Activated CD4-positive, alpha-beta memory T cell treated with anti-CD3 and anti-CD28 coated beads for 36 hours (primary cell): ENCODE results near the gene PSMC4. TPM values are rescaled to one million over a fixed set of nuclear protein-coding genes. Genes with fewer than 3 reads are reported as not detected.
A peak's percentile ranks its signal among the peaks of the same experiment; 100 is the strongest.

ENCODE experiments used
- CTCF ChIA-PET: fragments of 350-600 bp; sonication (Branson Sonifier 250); formaldehyde crosslinking; loops from one replicate; lab custom pipeline; 2021; ENCODE audit warnings: antibody characterized with exemption, inconsistent platforms; lab: Charles Lee
- POLR2A ChIA-PET: fragments of 350-600 bp; sonication (Branson Sonifier 250); formaldehyde crosslinking; loops from one replicate; lab custom pipeline; 2021; ENCODE audit warnings: antibody characterized with exemption; lab: Charles Lee
- DNase-seq: peaks from one replicate; pipeline ENCODE4 v3.0.0-alpha.2; 2020
- H3K27ac Mint-ChIP-seq: one replicate; pipeline ENCODE4 v1.8.0; 2021; ENCODE audit warnings: mixed read lengths
- H3K27me3 Mint-ChIP-seq: one replicate; pipeline ENCODE4 v1.8.0; 2021; ENCODE audit warnings: mixed read lengths
- H3K36me3 Mint-ChIP-seq: one replicate; pipeline ENCODE4 v1.8.0; 2021; ENCODE audit warnings: mixed read lengths
- H3K4me1 Mint-ChIP-seq: one replicate; pipeline ENCODE4 v1.8.0; 2021; ENCODE audit warnings: low read depth, mixed read lengths
- H3K4me3 Mint-ChIP-seq: one replicate; pipeline ENCODE4 v1.8.0; 2021; ENCODE audit warnings: mild to moderate bottlenecking, mixed read lengths
- H3K9me3 Mint-ChIP-seq: one replicate; pipeline ENCODE4 v1.8.0; 2021; ENCODE audit warnings: mixed read lengths
- intact Hi-C: fragments of 100-400 bp; cut with micrococcal nuclease; formaldehyde crosslinking; loops from one replicate; pipeline ENCODE4 v1.15.1; 2023
- total RNA-seq, 2 experiments: library from RNA; stranded (reverse); gene quantifications; one replicate each; pipeline ENCODE4 v1.2.3, GENCODE V29; 2021

Gene PSMC4
- total RNA-seq = 100 to 1,000 TPM; 105 to 107 TPM

GRCh38 chr19:39970675-39971379, at the start of gene PSMC4:
PSMC4 (plus strand) TSS chr19:39971165; CDS start chr19:39971203, 38 bp downstream.
- CTCF ChIA-PET = interaction anchor here (0.6 to 3.1 kb wide), 35 partner anchors 8 to 453 kb away, joined by 3 to 24 read pairs (median 4); partner anchors contain the start of genes DYRK1B, ZNF546 and ZNF780B
- Mint-ChIP-seq H3K27me3 (no peaks in the 10 kb centered on the region), H3K36me3 (peaks cover 37% of the 10 kb centered on the region), H3K9me3 (no peaks in the 10 kb centered on the region), H3K4me3 (peak within 1 kb of the TSS; percentile 95), H3K27ac (peak within 1 kb of the TSS; percentile 98), H3K4me1 (peaks cover 51% of the 10 kb centered on the region)
- intact Hi-C loops = loop anchor here (1.0 to 2.0 kb wide), 3 partner anchors 18 to 34 kb away; partner anchors contain the start of gene ZNF546
- peak; percentile 99 for DNase-seq
- POLR2A ChIA-PET = interaction anchor here (0.6 to 3.1 kb wide), 20 partner anchors 8 to 928 kb away, joined by 3 to 31 read pairs (median 5); partner anchors contain the start of genes DYRK1B, FBL, ZNF546 and ZNF780A

- ChIA-PET POLR2A (no interaction called here), CTCF (no interaction called here)
- intact Hi-C loops = no loop called here
- no peaks in the 10 kb centered on the region for H3K9me3 Mint-ChIP-seq
- no peaks in the 10 kb centered on the region for H3K27me3 Mint-ChIP-seq
- H3K4me1 Mint-ChIP-seq = peaks cover 9% of the 10 kb centered on the region
- H3K27ac Mint-ChIP-seq = no peak overlapping the region
- H3K4me3 Mint-ChIP-seq = no peak overlapping the region
- H3K36me3 Mint-ChIP-seq = peaks cover 3% of the 10 kb centered on the region
- DNase-seq = no peak
Observed at GRCh38 chr19:39923862-39924261, 47.1 kb upstream of the PSMC4 start.

GRCh38 chr19:39924389-39924788, 46.6 kb upstream of the PSMC4 start:
- Mint-ChIP-seq H3K27ac (no peak overlapping the region), H3K36me3 (peaks cover 3% of the 10 kb centered on the region), H3K4me3 (no peak overlapping the region), H3K9me3 (no peaks in the 10 kb centered on the region), H3K27me3 (no peaks in the 10 kb centered on the region), H3K4me1 (peaks cover 9% of the 10 kb centered on the region)
- no peak for DNase-seq
- intact Hi-C loops = no loop called here
- CTCF ChIA-PET = interaction anchor here (0.7 to 0.8 kb wide), 2 partner anchors 817 to 1897 kb away, joined by 3 to 4 read pairs; no protein-coding TSS in a partner anchor
- POLR2A ChIA-PET = no interaction called here

GRCh38 chr19:39924952-39925351, 46.0 kb upstream of the PSMC4 start:
- peaks cover under 1% of the 10 kb centered on the region for H3K36me3 Mint-ChIP-seq
- CTCF ChIA-PET = interaction anchor here (0.7 to 0.8 kb wide), 2 partner anchors 816 to 1897 kb away, joined by 3 to 4 read pairs; no protein-coding TSS in a partner anchor
- H3K27me3 Mint-ChIP-seq = no peaks in the 10 kb centered on the region
- H3K9me3 Mint-ChIP-seq = no peaks in the 10 kb centered on the region
- peaks cover 9% of the 10 kb centered on the region for H3K4me1 Mint-ChIP-seq
- intact Hi-C loops = no loop called here
- no peak for DNase-seq
- H3K27ac Mint-ChIP-seq = no peak overlapping the region
- POLR2A ChIA-PET = no interaction called here
- no peak overlapping the region for H3K4me3 Mint-ChIP-seq

GRCh38 chr19:39926170-39926760, 44.7 kb upstream of the PSMC4 start:
- DNase-seq = no peak
- Mint-ChIP-seq H3K9me3 (no peaks in the 10 kb centered on the region), H3K27me3 (no peaks in the 10 kb centered on the region), H3K36me3 (no peaks in the 10 kb centered on the region), H3K27ac (no peak overlapping the region), H3K4me1 (peaks cover 13% of the 10 kb centered on the region), H3K4me3 (no peak overlapping the region)
- ChIA-PET CTCF (no interaction called here), POLR2A (interaction anchor here (1.0 kb wide), 1 partner anchor 44 kb away, joined by 3 read pairs; the partner anchor contains the start of gene PSMC4)
- intact Hi-C loops = no loop called here

- H3K36me3 Mint-ChIP-seq = no peaks in the 10 kb centered on the region
- POLR2A ChIA-PET = no interaction called here
- no peak overlapping the region for H3K4me3 Mint-ChIP-seq
- H3K4me1 Mint-ChIP-seq = peaks cover 16% of the 10 kb centered on the region
- H3K27me3 Mint-ChIP-seq = no peaks in the 10 kb centered on the region
- no peaks in the 10 kb centered on the region for H3K9me3 Mint-ChIP-seq
- H3K27ac Mint-ChIP-seq = no peak overlapping the region
- intact Hi-C loops = no loop called here
- no peak for DNase-seq
- CTCF ChIA-PET = no interaction called here
Observed at GRCh38 chr19:39927076-39927475, 43.9 kb upstream of the PSMC4 start.

- CTCF ChIA-PET = no interaction called here
Observed at GRCh38 chr19:39927524-39928356, 43.2 kb upstream of the PSMC4 start.

GRCh38 chr19:39928357-39928725, 42.6 kb upstream of the PSMC4 start:
- intact Hi-C loops = no loop called here
- peak overlapping the region; percentile 35 for H3K27ac Mint-ChIP-seq
- POLR2A ChIA-PET = no interaction called here

More at GRCh38 chr19:39927524-39928356, 43.2 kb upstream of the PSMC4 start:
- POLR2A ChIA-PET = no interaction called here
- Mint-ChIP-seq H3K4me3 (no peak overlapping the region), H3K27me3 (no peaks in the 10 kb centered on the region), H3K4me1 (peaks cover 16% of the 10 kb centered on the region), H3K36me3 (no peaks in the 10 kb centered on the region), H3K9me3 (no peaks in the 10 kb centered on the region), H3K27ac (peak overlapping the region; percentile 35)
- no peak for DNase-seq
- intact Hi-C loops = no loop called here

GRCh38 chr19:39929750-39930149, 41.2 kb upstream of the PSMC4 start:
- Mint-ChIP-seq H3K4me3 (no peak overlapping the region), H3K27me3 (no peaks in the 10 kb centered on the region), H3K27ac (no peak overlapping the region), H3K4me1 (peaks cover 24% of the 10 kb centered on the region), H3K36me3 (no peaks in the 10 kb centered on the region), H3K9me3 (no peaks in the 10 kb centered on the region)
- DNase-seq = no peak
- ChIA-PET POLR2A (no interaction called here), CTCF (interaction anchor here (1.3 kb wide), 1 partner anchor 12 kb away, joined by 3 read pairs; no protein-coding TSS in a partner anchor)
- intact Hi-C loops = no loop called here

More at GRCh38 chr19:39928357-39928725, 42.6 kb upstream of the PSMC4 start:
- CTCF ChIA-PET = no interaction called here
- Mint-ChIP-seq H3K4me1 (peaks cover 16% of the 10 kb centered on the region), H3K4me3 (no peak overlapping the region), H3K9me3 (no peaks in the 10 kb centered on the region), H3K27me3 (no peaks in the 10 kb centered on the region), H3K36me3 (no peaks in the 10 kb centered on the region)
- DNase-seq = no peak

- peaks cover 3% of the 10 kb centered on the region for H3K36me3 Mint-ChIP-seq
Observed at GRCh38 chr19:39934584-39935363, 36.2 kb upstream of the PSMC4 start, which contains the start of gene FCGBP. FCGBP (minus strand) TSS chr19:39934634.

GRCh38 chr19:39935364-39935661, 35.7 kb upstream of the PSMC4 start:
- CTCF ChIA-PET = interaction anchor here (3.9 kb wide), 1 partner anchor 35 kb away, joined by 24 read pairs; the partner anchor contains the start of gene PSMC4
- Mint-ChIP-seq H3K27me3 (no peaks in the 10 kb centered on the region), H3K27ac (peak overlapping the region; percentile 59), H3K4me3 (no peak overlapping the region), H3K9me3 (peaks cover 7% of the 10 kb centered on the region), H3K36me3 (peaks cover 6% of the 10 kb centered on the region), H3K4me1 (peaks cover 55% of the 10 kb centered on the region)
- no peak for DNase-seq
- POLR2A ChIA-PET = no interaction called here
- intact Hi-C loops = no loop called here

More at GRCh38 chr19:39934584-39935363, 36.2 kb upstream of the PSMC4 start, which contains the start of gene FCGBP:
- H3K4me3 Mint-ChIP-seq = no peak within 1 kb of the TSS
- intact Hi-C loops = no loop called here
- no peaks in the 10 kb centered on the region for H3K27me3 Mint-ChIP-seq
- peaks cover 4% of the 10 kb centered on the region for H3K9me3 Mint-ChIP-seq
- H3K27ac Mint-ChIP-seq = peak within 1 kb of the TSS; percentile 59
- ChIA-PET POLR2A (no interaction called here), CTCF (interaction anchor here (0.6 to 3.9 kb wide), 2 partner anchors 35 to 536 kb away, joined by 4 to 24 read pairs; partner anchors contain the start of gene PSMC4)
- H3K4me1 Mint-ChIP-seq = peaks cover 54% of the 10 kb centered on the region
- no peak for DNase-seq
